Measurements from ENCODE around the gene BTN1A1. TPM values are rescaled to one million over a fixed set of nuclear protein-coding genes. Genes with fewer than 3 reads are reported as not detected.

The BTN1A1 gene
- total and polyA plus RNA-seq, 10 of the 15 experiments (the other 5 are each of a cell fraction or from before 2014, with no cell fraction given): 0.05 to 2.2 (median 0.87) TPM

- TF ChIP-seq, protein P1, sequence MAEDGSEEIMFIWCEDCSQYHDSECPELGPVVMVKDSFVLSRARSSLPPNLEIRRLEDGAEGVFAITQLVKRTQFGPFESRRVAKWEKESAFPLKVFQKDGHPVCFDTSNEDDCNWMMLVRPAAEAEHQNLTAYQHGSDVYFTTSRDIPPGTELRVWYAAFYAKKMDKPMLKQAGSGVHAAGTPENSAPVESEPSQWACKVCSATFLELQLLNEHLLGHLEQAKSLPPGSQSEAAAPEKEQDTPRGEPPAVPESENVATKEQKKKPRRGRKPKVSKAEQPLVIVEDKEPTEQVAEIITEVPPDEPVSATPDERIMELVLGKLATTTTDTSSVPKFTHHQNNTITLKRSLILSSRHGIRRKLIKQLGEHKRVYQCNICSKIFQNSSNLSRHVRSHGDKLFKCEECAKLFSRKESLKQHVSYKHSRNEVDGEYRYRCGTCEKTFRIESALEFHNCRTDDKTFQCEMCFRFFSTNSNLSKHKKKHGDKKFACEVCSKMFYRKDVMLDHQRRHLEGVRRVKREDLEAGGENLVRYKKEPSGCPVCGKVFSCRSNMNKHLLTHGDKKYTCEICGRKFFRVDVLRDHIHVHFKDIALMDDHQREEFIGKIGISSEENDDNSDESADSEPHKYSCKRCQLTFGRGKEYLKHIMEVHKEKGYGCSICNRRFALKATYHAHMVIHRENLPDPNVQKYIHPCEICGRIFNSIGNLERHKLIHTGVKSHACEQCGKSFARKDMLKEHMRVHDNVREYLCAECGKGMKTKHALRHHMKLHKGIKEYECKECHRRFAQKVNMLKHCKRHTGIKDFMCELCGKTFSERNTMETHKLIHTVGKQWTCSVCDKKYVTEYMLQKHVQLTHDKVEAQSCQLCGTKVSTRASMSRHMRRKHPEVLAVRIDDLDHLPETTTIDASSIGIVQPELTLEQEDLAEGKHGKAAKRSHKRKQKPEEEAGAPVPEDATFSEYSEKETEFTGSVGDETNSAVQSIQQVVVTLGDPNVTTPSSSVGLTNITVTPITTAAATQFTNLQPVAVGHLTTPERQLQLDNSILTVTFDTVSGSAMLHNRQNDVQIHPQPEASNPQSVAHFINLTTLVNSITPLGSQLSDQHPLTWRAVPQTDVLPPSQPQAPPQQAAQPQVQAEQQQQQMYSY (CRISPR knock-in tag; IDR thresholded peaks at IDR 0.05): no peak
Observed at GRCh38 chr6:26484161-26484560, 15.9 kb upstream of the BTN1A1 start (continued).

GRCh38 chr6:26485112-26485780, 14.9 kb upstream of the BTN1A1 start:
- in situ Hi-C loops (cut with MboI): no loop called here
- WGBS (ENCODE audit: insufficient coverage, insufficient replicate concordance, low lambda C conversion rate, missing lambda C conversion rate): 70% methylated on average over 6 of the region's 6 CpGs
- no peak for FAIRE-seq

More at GRCh38 chr6:26485112-26485780, 14.9 kb upstream of the BTN1A1 start:
- Histone ChIP-seq H3K9ac (ENCODE audit: control insufficient read depth, insufficient read depth, low read length) (no peak overlapping the region), H3K4me1 (ENCODE audit: control insufficient read depth, insufficient read depth, low read length) (no peaks in the 10 kb centered on the region), H3K4me2 (ENCODE audit: control insufficient read depth, insufficient read depth) (no peak overlapping the region), H3K4me3 (no peak overlapping the region), H3K36me3 (ENCODE audit: control insufficient read depth in 2 of 2, insufficient read depth in 2 of 2, low read length in 1 of 2) (no peaks in the 10 kb centered on the region), H3K27me3 (replicated peaks in 1 of 2; ENCODE audit: control insufficient read depth in 2 of 2, insufficient read depth in 2 of 2, low read length in 1 of 2) (no peaks in the 10 kb centered on the region), H3K27ac (ENCODE audit: control insufficient read depth, insufficient read depth) (no peak overlapping the region), H2AFZ (ENCODE audit: control insufficient read depth, low read depth, low read length) (no peak overlapping the region), H3K9me3 (replicated peaks; ENCODE audit: control insufficient read depth, insufficient read depth, low read length) (no peaks in the 10 kb centered on the region; the same call in 2 of the 3 replicates), H4K20me1 (ENCODE audit: control insufficient read depth, insufficient read depth) (no peaks in the 10 kb centered on the region), H3K79me2 (ENCODE audit: control insufficient read depth, insufficient read depth, low read length) (no peaks in the 10 kb centered on the region)
- SMC1A ChIA-PET (ENCODE audit: uncharacterized antibody, unreplicated experiment): interaction anchor here (0.6 to 2.1 kb wide), 7 partner anchors 9 to 1230 kb away, joined by 3 to 7 read pairs (median 3); no protein-coding TSS in a partner anchor
- intact Hi-C loops (cut with micrococcal nuclease; ENCODE audit: unreplicated experiment): no loop called here
- no peak for TF ChIP-seq BACH1 (IDR thresholded peaks at IDR 0.05; ENCODE audit: borderline replicate concordance)
- no peak for TF ChIP-seq IKZF2 (IDR thresholded peaks at IDR 0.05)
- no peak for TF ChIP-seq IRF4 (IDR thresholded peaks at IDR 0.05; ENCODE audit: low read depth, low read length)
- no peak for TF ChIP-seq SREBF1 (IDR thresholded peaks at IDR 0.05; ENCODE audit: low read length)
- TF ChIP-seq POLR2AphosphoS2 (IDR thresholded peaks at IDR 0.05; ENCODE audit: low read depth, low read length): no peak
- no peak for TF ChIP-seq ZSCAN29 (IDR thresholded peaks at IDR 0.05)
- no peak for TF ChIP-seq MYC (IDR thresholded peaks at IDR 0.05; ENCODE audit: insufficient read depth, insufficient read length, insufficient replicate concordance, low read length, severe bottlenecking)
- TF ChIP-seq CEBPB (IDR thresholded peaks at IDR 0.05; ENCODE audit: borderline replicate concordance in 1 of 2, low read depth in 2 of 2, low read length in 2 of 2): no peak
- no peak for TF ChIP-seq SIN3A (IDR thresholded peaks at IDR 0.05; ENCODE audit: low read depth, low read length)
- no peak for TF ChIP-seq CHD4 (IDR thresholded peaks at IDR 0.05)
- no peak for TF ChIP-seq MEF2A (IDR thresholded peaks at IDR 0.05; ENCODE audit: insufficient read depth, low read depth, low read length)
- no peak for TF ChIP-seq MXI1 (IDR thresholded peaks at IDR 0.05; ENCODE audit: low read depth, low read length)
- TF ChIP-seq MEF2B (IDR thresholded peaks at IDR 0.05; ENCODE audit: partially characterized antibody, poor library complexity, severe bottlenecking): no peak
- TF ChIP-seq, protein P2, sequence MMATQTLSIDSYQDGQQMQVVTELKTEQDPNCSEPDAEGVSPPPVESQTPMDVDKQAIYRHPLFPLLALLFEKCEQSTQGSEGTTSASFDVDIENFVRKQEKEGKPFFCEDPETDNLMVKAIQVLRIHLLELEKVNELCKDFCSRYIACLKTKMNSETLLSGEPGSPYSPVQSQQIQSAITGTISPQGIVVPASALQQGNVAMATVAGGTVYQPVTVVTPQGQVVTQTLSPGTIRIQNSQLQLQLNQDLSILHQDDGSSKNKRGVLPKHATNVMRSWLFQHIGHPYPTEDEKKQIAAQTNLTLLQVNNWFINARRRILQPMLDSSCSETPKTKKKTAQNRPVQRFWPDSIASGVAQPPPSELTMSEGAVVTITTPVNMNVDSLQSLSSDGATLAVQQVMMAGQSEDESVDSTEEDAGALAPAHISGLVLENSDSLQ (IDR thresholded peaks at IDR 0.05): no peak
- no TSS peak for BruUV-seq (replicated peaks)
- POLR2A ChIA-PET: interaction anchor here (0.8 to 1.4 kb wide), 4 partner anchors 11 to 20 kb away, joined by 3 read pairs; no protein-coding TSS in a partner anchor
- no peak for DNase-seq (ENCODE audit: low read depth, low spot score)
- CTCF ChIA-PET: no interaction called here
- RAD21 ChIA-PET (ENCODE audit: unreplicated experiment): interaction anchor here (0.6 kb wide), 1 partner anchor 13 kb away, joined by 3 read pairs; no protein-coding TSS in a partner anchor
- no peak for ATAC-seq

All from GM12878 (cell line).